Measurements from ENCODE around the gene GBP3.
"Not testable (repeated sequence)": the region's sequence is repeated elsewhere in the genome, so short reads cannot be mapped to it uniquely, and the experiment has no call there.

Gene GBP3

DNA sequence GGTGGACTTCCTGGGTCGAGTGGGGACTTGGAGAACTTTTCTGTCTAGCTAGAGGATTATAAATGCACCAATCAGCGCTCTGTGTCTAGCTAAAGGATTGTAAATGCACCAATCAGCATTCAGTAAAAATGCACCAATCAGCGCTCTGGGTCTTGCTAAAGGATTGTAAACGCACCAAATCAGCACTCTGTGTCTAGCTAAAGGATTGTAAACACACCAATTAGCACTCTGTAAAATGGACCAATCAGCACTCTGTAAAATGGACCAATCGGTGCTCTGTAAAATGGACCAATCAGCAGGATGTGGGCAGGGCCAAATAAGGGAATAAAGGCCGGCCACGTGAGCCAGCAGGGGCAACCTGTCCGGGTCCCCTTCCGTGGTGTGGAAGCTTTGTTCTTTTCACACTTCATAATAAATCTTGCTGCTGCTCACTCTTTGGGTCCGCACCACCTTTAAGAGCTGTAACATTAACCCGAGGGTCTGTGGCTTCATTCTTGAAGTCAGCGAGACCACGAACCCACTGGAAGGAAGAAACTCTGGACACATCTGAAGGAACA, 48.0 kb downstream of the GBP3 start:
- Mint-ChIP-seq H3K4me1 (peaks cover 49% of the 10 kb centered on the region), H3K36me3 (peaks cover 44% of the 10 kb centered on the region)
- not testable (repeated sequence) for ATAC-seq; DNase-seq (ENCODE audit: low spot score in 2 of 2); H3K27ac Mint-ChIP-seq; H3K4me3 Mint-ChIP-seq; H3K9me3 Mint-ChIP-seq

- Mint-ChIP-seq H3K4me1 (peaks cover 38% of the 10 kb centered on the region), H3K27ac (no peak overlapping the region), H3K9me3 (no peaks in the 10 kb centered on the region), H3K36me3 (peaks cover 44% of the 10 kb centered on the region), H3K4me3 (no peak overlapping the region)
- DNase-seq (ENCODE audit: low spot score in 2 of 2) (no peak), ATAC-seq (peak; percentile 28)
These were observed 49.0 kb downstream of the GBP3 start for GRCh38 chr1:88973520-88974137.

- ATAC-seq, result no peak
- no peak for DNase-seq (ENCODE audit: low spot score in 2 of 2)
- Mint-ChIP-seq H3K4me3 (no peak overlapping the region), H3K36me3 (peaks cover 100% of the 10 kb centered on the region), H3K4me1 (peaks cover 10% of the 10 kb centered on the region), H3K27ac (no peak overlapping the region), H3K9me3 (no peaks in the 10 kb centered on the region)
These were observed 60.9 kb downstream of the GBP3 start for GRCh38 chr1:88961647-88962275.

DNA sequence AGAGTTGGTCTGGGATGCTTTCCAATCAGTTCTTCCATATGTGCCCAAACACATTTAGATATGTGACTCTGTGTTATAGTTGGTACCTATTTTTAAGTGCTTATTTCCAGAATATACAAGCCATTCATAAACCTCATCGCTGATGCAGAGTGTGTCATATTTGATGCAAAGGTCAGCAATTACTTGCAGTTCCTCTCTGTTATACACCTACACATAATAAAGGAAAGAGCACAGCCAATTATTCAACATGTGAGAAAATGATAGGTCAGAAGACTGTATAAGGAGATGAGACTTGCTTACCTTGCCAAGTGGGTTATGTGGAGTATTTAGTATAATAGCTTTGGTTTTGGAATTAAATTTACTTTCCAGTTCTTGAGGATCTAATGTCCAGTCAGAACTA, 61.6 kb downstream of the GBP3 start:
- H3K9me3 Mint-ChIP-seq, result no peaks in the 10 kb centered on the region
- peaks cover 96% of the 10 kb centered on the region for H3K36me3 Mint-ChIP-seq
- H3K4me3 Mint-ChIP-seq, result no peak overlapping the region
- no peak overlapping the region for H3K27ac Mint-ChIP-seq
- peaks cover 10% of the 10 kb centered on the region for H3K4me1 Mint-ChIP-seq
- DNase-seq (ENCODE audit: low spot score in 2 of 2) (no peak), ATAC-seq (peak; percentile 21)
